A549 (cell line): ENCODE data around the gene GZMM. TPM values are rescaled to one million over a fixed set of nuclear protein-coding genes. Genes with fewer than 3 reads are reported as not detected.

Experiments used
- ATAC-seq, 2 experiments: fragments of 200-7000 bp in 1 of 2; fragments of >200 bp in 1 of 2; cut with Nextera tagmentation in 1 of 2; cut with Tn5 transposase in 1 of 2; 3 replicates each; pipeline versions ENCODE4 v1.8.0 to v1.9.1; 2018 to 2020; ENCODE audit warnings: mild to moderate bottlenecking in 1 of 2, moderate library complexity in 1 of 2
- CTCF ChIA-PET: fragments of 300-600 bp; sonication (Branson Sonifier 250); formaldehyde crosslinking; extraction: SDS; loops from one replicate; lab custom pipeline; 2021; ENCODE audit warnings: antibody characterized with exemption, inconsistent platforms; lab: Yijun Ruan, JAX
- POLR2A ChIA-PET: fragments of 350-600 bp; formaldehyde crosslinking; extraction: SDS; loops from one replicate; lab custom pipeline; 2021; ENCODE audit warnings: antibody characterized with exemption, inconsistent platforms; lab: Yijun Ruan, JAX
- DNase-seq, 2 experiments: peaks; one replicate each; pipeline versions ENCODE4 v3.0.0 to v3.0.0-alpha.2; 2011 to 2016; ENCODE audit warnings: low read depth in 1 of 2, low spot score in 1 of 2
- FAIRE-seq: peaks from 2 replicates; lab custom pipeline; 2011; peaks lifted over from hg19 to GRCh38; lab: Jason Lieb, UNC
- H3K27ac ChIP-seq, 2 experiments: fragments of >200 bp; sonication (Bioruptor Twin); formaldehyde crosslinking; 3 replicates each; pipeline ENCODE4 v1.5.1; 2016 to 2017
- H3K4me1 ChIP-seq: fragments of >200 bp; sonication (Bioruptor Twin); formaldehyde crosslinking; 3 replicates; pipeline ENCODE4 v1.6.1; 2016
- H3K4me2 ChIP-seq: fragments of >200 bp; sonication (Bioruptor Twin); formaldehyde crosslinking; 3 replicates; pipeline ENCODE4 v1.6.1; 2016
- H3K4me3 ChIP-seq: fragments of >200 bp; sonication (Bioruptor Twin); formaldehyde crosslinking; 3 replicates; pipeline ENCODE4 v1.5.1; 2016
- H3K9me3 ChIP-seq: fragments of >200 bp; sonication (Bioruptor Twin); formaldehyde crosslinking; 3 replicates; pipeline ENCODE4 v1.6.1; 2016
- ATOH8 ChIP-seq: fragments of 250-450 bp; sonication (Bioruptor Pico); IDR thresholded peaks from 2 replicates; pipeline ENCODE4 v1.5.0; 2020; ENCODE audit warnings: low read depth, mild to moderate bottlenecking, moderate library complexity
- CBX2 ChIP-seq: fragments of 200-600 bp; sonication (generic); IDR thresholded peaks from 2 replicates; pipeline ENCODE4 v1.6.1; 2016; ENCODE audit warnings: low read depth, mild to moderate bottlenecking, borderline replicate concordance
- CHD2 ChIP-seq: fragments of 150-350 bp; IDR thresholded peaks from 2 replicates; pipeline ENCODE4 v1.6.1; 2014; ENCODE audit warnings: low read length; ENCODE audit not compliant: partially characterized antibody
- CHD4 ChIP-seq: fragments of 200-600 bp; sonication (generic); IDR thresholded peaks from 2 replicates; pipeline ENCODE4 v1.6.1; 2016; ENCODE audit warnings: antibody characterized with exemption, mild to moderate bottlenecking, borderline replicate concordance
- EHF ChIP-seq: fragments of 250-450 bp; sonication (Bioruptor Pico); IDR thresholded peaks from 2 replicates; pipeline ENCODE4 v1.5.0; 2020; ENCODE audit warnings: mild to moderate bottlenecking
- FOSL2 ChIP-seq, 2 experiments: fragments of 450-650 bp in 1 of 2; fragments of >200 bp in 1 of 2; sonication (Bioruptor Twin) in 1 of 2; formaldehyde crosslinking; IDR thresholded peaks; 2 replicates each; pipeline versions ENCODE4 v1.5.0 to v1.6.1; 2016 to 2020; ENCODE audit warnings: mild to moderate bottlenecking in 1 of 2, moderate library complexity in 1 of 2
- GATA3 ChIP-seq: IDR thresholded peaks from 2 replicates; pipeline ENCODE4 v1.6.1; 2012; ENCODE audit warnings: borderline replicate concordance
- HDAC2 ChIP-seq: fragments of 200-600 bp; sonication (generic); IDR thresholded peaks from 2 replicates; pipeline ENCODE4 v1.6.1; 2016
- HOXB5 ChIP-seq: fragments of 250-450 bp; sonication (Bioruptor Pico); IDR thresholded peaks from 2 replicates; pipeline ENCODE4 v1.5.0; 2020; ENCODE audit warnings: mild to moderate bottlenecking, moderate library complexity
- JUN ChIP-seq, 2 experiments: fragments of >200 bp; sonication (Bioruptor Twin); formaldehyde crosslinking; IDR thresholded peaks; 2 replicates in 1 of 2; 3 replicates in 1 of 2; pipeline ENCODE4 v1.6.1; 2016 to 2017
- JUNB ChIP-seq: fragments of >200 bp; sonication (Bioruptor Twin); formaldehyde crosslinking; IDR thresholded peaks from 2 replicates; pipeline ENCODE4 v1.6.1; 2016
- KDM1A ChIP-seq: fragments of 200-600 bp; sonication (generic); IDR thresholded peaks from 2 replicates; pipeline ENCODE4 v1.6.1; 2016; ENCODE audit warnings: low read depth, mild to moderate bottlenecking
- KDM5A ChIP-seq: fragments of 200-600 bp; sonication (generic); IDR thresholded peaks from 2 replicates; pipeline ENCODE4 v1.6.1; 2016; ENCODE audit warnings: antibody characterized with exemption, mild to moderate bottlenecking
- MYC ChIP-seq: IDR thresholded peaks from 2 replicates; pipeline ENCODE4 v1.6.1; 2012; ENCODE audit warnings: mild to moderate bottlenecking, inconsistent platforms, low read length, improper control_type of control experiment, borderline replicate concordance
- NPAS2 ChIP-seq: fragments of 250-450 bp; sonication (Bioruptor Pico); IDR thresholded peaks from 2 replicates; pipeline ENCODE4 v1.8.0; 2022; ENCODE audit warnings: mild to moderate bottlenecking, moderate library complexity, borderline replicate concordance
- NR3C1 ChIP-seq: fragments of >200 bp; sonication (Bioruptor Twin); formaldehyde crosslinking; IDR thresholded peaks from 3 replicates; pipeline ENCODE4 v1.6.1; 2017
- POLR2AphosphoS2 ChIP-seq: conservative IDR thresholded peaks from 2 replicates; pipeline ENCODE4 v1.6.1; 2012; ENCODE audit warnings: low read length, improper control_type of control experiment, inconsistent platforms
- RARB ChIP-seq: fragments of 250-450 bp; sonication (Bioruptor Pico); IDR thresholded peaks from 2 replicates; pipeline ENCODE4 v1.8.0; 2021; ENCODE audit warnings: mild to moderate bottlenecking, moderate library complexity
- SMC3 ChIP-seq: fragments of >200 bp; sonication (Bioruptor Twin); formaldehyde crosslinking; IDR thresholded peaks from 3 replicates; pipeline ENCODE4 v1.6.1; 2018; ENCODE audit warnings: inconsistent platforms
- TP53 ChIP-seq: fragments of 250-450 bp; sonication (Bioruptor Pico); IDR thresholded peaks from 2 replicates; pipeline ENCODE4 v1.5.0; 2021; ENCODE audit warnings: mild to moderate bottlenecking, moderate library complexity
- ZC3H11A ChIP-seq: fragments of 450-650 bp; IDR thresholded peaks from 2 replicates; pipeline ENCODE4 v1.6.1; 2014; ENCODE audit warnings: antibody characterized with exemption, mild to moderate bottlenecking
- ZSCAN20 ChIP-seq: fragments of 250-450 bp; sonication (Bioruptor Pico); IDR thresholded peaks from 2 replicates; pipeline ENCODE4 v1.8.0; 2022; ENCODE audit warnings: mild to moderate bottlenecking, moderate library complexity
- WGBS: methylation state at CpG from one replicate; pipeline ENCODE4 v1.1.6; 2017; ENCODE audit errors: missing lambda C conversion rate; 5-methylcytosine and 5-hydroxymethylcytosine counted together
- polyA plus RNA-seq, 4 experiments: library from polyadenylated mRNA; depleted of rRNA in 3 of 4; stranded (reverse); fragments of >200 nt; fragmentation: RNase III in 1 of 4; extraction: RNeasy Plus Mini Kit Qiagen cat#74134 plus additional on column Dnase treatment in 1 of 4; gene quantifications; 2 replicates in 3 of 4; 3 replicates in 1 of 4; pipeline ENCODE4 v1.2.3, GENCODE V29; 2011 to 2017
- TF ChIP-seq, protein P1 (sequence below): IDR thresholded peaks from 2 replicates; pipeline ENCODE4 v1.6.1; 2012

The GZMM gene
- polyA plus RNA-seq, 2 of the 4 experiments (the other 2 are of a cell fraction) = not detected

- TF ChIP-seq ATOH8 (no peak), NPAS2 (CRISPR knock-in tag) (no peak), CHD2 (no peak), ZSCAN20 (no peak)
- TF ChIP-seq, all 56 proteins: peak for 0
These were observed 10.3 kb upstream of the GZMM start (continued) for GRCh38 chr19:533364-534058.

GRCh38 chr19:534088-534487, 9.8 kb upstream of the GZMM start:
- peaks cover 29% of the 10 kb centered on the region for H3K4me1 ChIP-seq
- peak overlapping the region; percentile 96 for H3K4me2 ChIP-seq
- POLR2A ChIA-PET = no interaction called here
- DNase-seq (no peak), FAIRE-seq (no peak), ATAC-seq (no peak)
- H3K27ac ChIP-seq = peak overlapping the region in 1 of 2 experiments; percentile 98; a peak in 2 of 6 replicates
- no peaks in the 10 kb centered on the region for H3K9me3 ChIP-seq
- H3K4me3 ChIP-seq = no peak overlapping the region
- CTCF ChIA-PET = interaction anchor here (1.0 to 2.5 kb wide), 3 partner anchors 10 to 43 kb away, joined by 3 to 11 read pairs (median 6); partner anchors contain the start of gene TPGS1
- 53% methylated on average over 8 of the region's 14 CpGs for WGBS
- no peak for TF ChIP-seq NPAS2 (CRISPR knock-in tag)
- no peak for TF ChIP-seq EHF (CRISPR knock-in tag)
- no peak for TF ChIP-seq GATA3
- no peak for TF ChIP-seq SMC3
- no peak for TF ChIP-seq CHD4
- no peak for TF ChIP-seq HOXB5
- no peak for TF ChIP-seq JUN (IDR thresholded peaks at IDR 0.05)
- no peak for TF ChIP-seq RARB (CRISPR knock-in tag)
- no peak for TF ChIP-seq HDAC2
- TF ChIP-seq CBX2 = no peak
- TF ChIP-seq MYC = no peak
- no peak for TF ChIP-seq POLR2AphosphoS2
- TF ChIP-seq TP53 (CRISPR knock-in tag) = no peak
- TF ChIP-seq ZSCAN20 = no peak
- no peak for TF ChIP-seq KDM1A
- no peak for TF ChIP-seq KDM5A
- TF ChIP-seq NR3C1 = no peak
- TF ChIP-seq JUNB = no peak
- no peak for TF ChIP-seq FOSL2 (IDR thresholded peaks at IDR 0.05)
- no peak for TF ChIP-seq FOSL2 (CRISPR knock-in tag; IDR thresholded peaks at IDR 0.05)
- TF ChIP-seq, all 56 proteins: peak for 0

- FAIRE-seq = no peak
- TF ChIP-seq, protein P1, sequence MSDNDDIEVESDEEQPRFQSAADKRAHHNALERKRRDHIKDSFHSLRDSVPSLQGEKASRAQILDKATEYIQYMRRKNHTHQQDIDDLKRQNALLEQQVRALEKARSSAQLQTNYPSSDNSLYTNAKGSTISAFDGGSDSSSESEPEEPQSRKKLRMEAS = 0 out of 2 replicates have a peak, but pooled peaks have one; percentile 13
- TF ChIP-seq FOSL2 (IDR thresholded peaks at IDR 0.05) (no peak), FOSL2 (CRISPR knock-in tag; IDR thresholded peaks at IDR 0.05) (0 out of 2 replicates have a peak, but pooled peaks have one; percentile 8), ZC3H11A (no peak)
- TF ChIP-seq, all 56 proteins: peak for 2
- no peak overlapping the region for H3K4me3 ChIP-seq
- peaks cover 29% of the 10 kb centered on the region for H3K4me1 ChIP-seq
- peak overlapping the region; percentile 50 for H3K4me2 ChIP-seq
- WGBS = 33% methylated on average over 3 of the region's 16 CpGs
- no peaks in the 10 kb centered on the region for H3K9me3 ChIP-seq
- H3K27ac ChIP-seq = peak overlapping the region in 1 of 2 experiments; percentile 70; a peak in 4 of 6 replicates
- ATAC-seq = no peak
- POLR2A ChIA-PET = no interaction called here
- DNase-seq = no peak
- CTCF ChIA-PET = no interaction called here
These were observed 8.6 kb upstream of the GZMM start for GRCh38 chr19:535017-535835.
